GM12892 (cell line): Measurements from ENCODE around the gene KDM5D.

ENCODE experiments used
- POLR2A ChIP-seq: IDR thresholded peaks from 2 replicates; pipeline ENCODE4 v1.6.1; 2011; ENCODE audit warnings: low read depth, low read length, control low read depth
- POLR2AphosphoS5 ChIP-seq: IDR thresholded peaks from 2 replicates; pipeline ENCODE4 v1.6.1; 2011; ENCODE audit warnings: low read depth, low read length, control low read depth

- TF ChIP-seq POLR2A (no peak), POLR2AphosphoS5 (no peak)
Measured at GRCh38 chrY:19713430-19713829, 31.1 kb downstream of the KDM5D start.
